ENCODE data around the gene TSPAN33.

DNA sequence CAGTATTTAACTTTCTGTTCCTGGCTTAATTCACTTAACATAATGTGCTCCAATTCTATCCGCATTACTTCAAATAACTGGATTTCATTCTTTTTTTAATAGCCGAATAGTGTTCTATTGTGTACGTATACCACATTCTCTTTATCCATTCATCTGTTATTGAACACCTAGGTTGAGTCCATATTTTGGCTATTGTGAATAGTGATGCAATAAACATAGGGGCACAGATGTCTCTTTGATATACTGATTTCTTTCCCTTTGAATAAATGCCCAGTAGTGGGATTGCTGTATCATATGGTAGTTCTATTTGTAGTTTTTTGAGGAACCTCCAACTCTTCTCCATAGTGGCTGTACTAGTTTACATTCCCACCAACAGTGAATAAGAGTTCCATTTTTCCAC lies 25.5 kb upstream of the TSPAN33 start:
- TF ChIP-seq CTCF (conservative IDR thresholded peaks at IDR 0.05; ENCODE audit: low read length) (no peak), EZH2phosphoT487 (IDR thresholded peaks at IDR 0.05; ENCODE audit: borderline replicate concordance, low read depth, low read length) (no peak)

Data from OCI-LY7 (cell line).